Anterior cingulate cortex (tissue), 58 donors: ENCODE results near the gene MBD4.

ENCODE experiments used
- DNase-seq, 58 donors: peaks; one replicate each; lab custom pipeline; 2025; lab: John Stamatoyannopoulos, UW

MBD4 gene

GRCh38 chr3:129467932-129468331 lies 28.2 kb upstream of the MBD4 start:
- no peak for DNase-seq

DNA sequence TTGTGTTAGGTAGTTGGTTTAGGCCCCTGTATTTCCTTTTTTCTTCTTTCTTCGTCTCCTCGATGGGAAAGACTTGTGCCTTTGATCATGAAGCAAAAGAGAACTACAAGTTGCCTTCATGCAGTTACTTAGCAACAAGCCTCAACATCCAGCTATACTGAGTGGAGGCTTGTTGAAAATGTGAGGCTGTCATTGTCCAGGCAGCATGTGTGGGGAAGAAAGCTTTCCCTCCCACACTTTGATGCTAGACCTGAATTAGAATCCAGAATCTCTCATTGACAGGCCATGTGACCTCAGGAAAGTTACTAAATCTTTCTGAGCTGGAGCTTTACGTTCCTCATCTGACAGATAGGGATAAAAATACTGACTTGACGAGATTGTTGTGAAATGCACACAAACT lies 24.0 kb upstream of the MBD4 start:
- peak in 5 of 58 donors; percentile 6 to 46 (median 18) for DNase-seq

DNA sequence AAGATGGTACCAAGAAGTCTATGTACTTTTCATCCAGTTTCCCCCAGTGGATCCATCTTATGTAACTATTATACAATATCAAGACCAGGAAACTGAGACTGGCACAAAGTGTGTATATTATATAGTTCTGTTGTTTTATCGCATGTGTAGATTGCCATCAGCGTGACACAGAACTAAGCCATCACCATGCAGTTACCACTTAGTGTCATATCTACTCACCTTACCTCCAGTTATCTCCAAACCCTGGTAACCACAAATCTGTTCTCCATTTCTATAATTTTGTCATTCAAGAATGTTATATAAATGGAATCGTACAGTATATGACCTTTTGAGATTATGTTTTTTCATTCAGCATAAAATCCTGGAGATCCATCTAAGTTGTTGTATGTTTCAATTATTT lies 23.3 kb upstream of the MBD4 start:
- no peak for DNase-seq

GRCh38 chr3:129462361-129462968 lies 22.7 kb upstream of the MBD4 start:
- no peak for DNase-seq

- DNase-seq: no peak
Observed at GRCh38 chr3:129461461-129462146, 21.9 kb upstream of the MBD4 start.

GRCh38 chr3:129461022-129461421 lies 21.3 kb upstream of the MBD4 start:
- no peak for DNase-seq

DNA sequence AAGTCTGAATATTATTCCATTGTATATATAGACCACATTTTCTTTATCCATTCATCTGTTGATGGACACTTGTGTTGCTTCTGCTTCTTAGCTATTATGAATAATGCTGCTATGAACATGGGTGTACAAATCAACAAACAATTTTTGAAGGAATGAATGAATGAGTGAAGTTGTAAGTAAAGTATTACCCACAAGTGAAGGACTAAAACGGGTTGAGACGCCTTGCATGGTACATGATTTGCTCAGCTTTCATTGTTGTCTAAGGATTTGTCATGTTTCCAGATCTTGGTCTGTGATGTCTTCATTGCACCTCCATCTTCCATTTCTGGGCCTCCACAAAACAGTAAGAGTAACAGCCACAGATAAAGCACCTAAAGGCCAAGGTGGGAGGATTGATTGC lies 20.8 kb upstream of the MBD4 start:
- no peak for DNase-seq

DNA sequence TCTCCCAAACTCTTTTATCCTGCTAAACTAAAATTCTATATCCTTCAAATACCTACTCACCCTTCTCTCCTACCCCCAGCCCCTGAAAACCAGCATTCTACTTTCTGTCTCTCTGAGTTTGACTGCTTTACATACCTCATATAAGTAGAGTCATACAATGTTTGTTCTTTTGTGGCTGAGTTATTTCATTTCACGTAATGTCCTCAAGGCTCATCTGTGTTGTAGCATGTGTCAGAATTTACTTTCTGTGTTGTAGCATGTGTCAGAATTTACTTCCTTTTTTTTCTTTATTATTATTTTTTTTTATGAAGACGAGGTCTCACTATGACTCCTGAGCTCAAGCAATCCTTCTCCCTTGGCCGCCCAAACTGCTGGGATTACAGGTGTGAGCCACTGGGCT lies 20.4 kb upstream of the MBD4 start:
- DNase-seq: no peak

GRCh38 chr3:129453732-129454131 lies 14.0 kb upstream of the MBD4 start:
- DNase-seq: no peak

GRCh38 chr3:129449279-129450115 lies 9.7 kb upstream of the MBD4 start:
- DNase-seq: no peak

DNA sequence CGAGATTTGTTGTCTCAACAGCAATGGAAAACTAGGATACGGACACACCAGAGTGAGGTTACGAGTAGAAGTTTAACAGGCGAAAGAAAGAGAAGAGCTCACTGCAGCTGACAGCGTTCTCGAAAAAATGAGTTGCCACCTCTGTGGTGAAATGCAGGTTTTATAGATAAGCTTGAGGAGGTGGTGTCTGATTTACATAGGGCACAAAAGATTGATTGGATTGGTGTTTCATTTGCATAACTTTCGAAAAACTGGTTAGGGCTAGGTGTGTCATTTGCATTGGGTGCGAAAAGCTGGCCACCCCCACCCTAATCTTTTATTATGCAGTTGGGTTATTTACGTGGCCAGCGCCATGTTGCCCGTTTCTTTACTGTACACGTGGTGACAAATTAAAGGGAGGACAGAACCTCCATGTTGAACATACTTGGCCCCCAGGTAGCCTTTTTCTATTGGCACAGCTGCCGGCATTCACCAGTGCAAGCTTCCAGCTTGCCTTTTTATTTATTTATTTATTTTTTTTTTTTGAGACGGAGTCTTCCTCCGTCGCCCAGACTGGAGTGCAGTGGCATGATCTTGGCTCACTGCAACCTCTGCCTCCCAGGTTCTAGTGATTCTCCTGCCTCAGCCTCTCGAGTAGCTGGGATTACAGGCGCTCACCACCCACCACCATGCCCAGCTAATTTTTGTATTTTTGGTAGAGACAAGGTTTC lies 8.6 kb upstream of the MBD4 start:
- DNase-seq: no peak

GRCh38 chr3:129446926-129447325 lies 7.2 kb upstream of the MBD4 start:
- no peak for DNase-seq

DNA sequence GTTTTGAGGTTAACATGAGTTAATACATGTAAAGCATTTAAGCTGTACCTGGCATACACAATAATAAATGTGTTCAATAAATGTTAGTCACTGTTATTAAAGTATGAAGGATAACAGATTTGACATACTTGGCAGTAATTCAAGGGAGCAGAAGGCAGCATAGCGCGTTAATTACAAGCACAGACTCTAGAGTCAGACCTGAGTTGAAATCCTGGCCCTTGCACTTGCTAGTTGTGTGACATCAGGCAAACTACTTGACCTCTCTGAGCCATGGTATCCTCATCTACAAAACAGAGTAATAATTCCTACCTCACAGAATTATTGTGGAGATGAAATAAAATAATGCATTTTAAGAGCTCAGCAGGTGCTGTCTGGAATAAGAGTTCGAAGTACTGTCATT lies 5.7 kb upstream of the MBD4 start:
- DNase-seq: no peak

GRCh38 chr3:129442947-129443346 lies 3.2 kb upstream of the MBD4 start:
- no peak for DNase-seq

DNA sequence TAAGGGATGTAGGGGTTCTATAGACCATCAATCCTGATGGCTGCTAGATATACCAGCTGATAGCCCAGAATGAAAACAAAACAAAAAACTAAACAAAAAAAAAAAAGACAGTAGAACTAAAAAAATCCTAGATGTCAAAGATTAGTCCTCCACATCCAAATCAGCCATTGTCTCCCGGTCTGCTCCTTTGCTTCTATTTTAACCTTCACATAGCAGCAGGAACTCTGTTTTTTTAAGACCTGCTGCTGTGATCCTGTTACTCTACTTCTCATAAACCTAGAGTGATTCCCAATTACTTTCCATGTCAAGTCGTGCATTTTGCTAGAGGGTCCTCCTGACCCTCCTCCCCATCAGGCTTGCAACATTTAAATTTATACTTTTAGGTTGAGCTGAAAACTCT lies 2.7 kb upstream of the MBD4 start:
- no peak for DNase-seq

DNA sequence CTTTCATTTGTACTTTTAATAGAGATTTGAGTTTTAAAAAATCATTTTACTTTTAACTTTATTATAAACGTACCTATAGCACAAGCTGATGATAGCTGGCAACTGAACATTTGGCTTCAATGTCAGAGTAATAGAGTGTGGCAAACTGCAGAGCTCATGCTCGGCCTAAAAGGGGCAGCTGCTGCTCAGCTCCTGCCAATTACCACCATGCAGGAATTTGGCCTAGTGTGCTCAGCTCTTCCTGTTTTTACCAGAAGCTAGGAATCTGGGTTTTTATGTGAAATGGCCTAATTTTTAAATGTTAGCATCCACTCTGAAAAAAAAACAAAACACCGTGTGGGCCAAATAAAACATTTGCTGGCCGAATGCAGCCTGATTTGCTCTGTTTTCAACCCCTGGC lies 2.0 kb upstream of the MBD4 start:
- DNase-seq: peak in 27 of 58 donors; percentile 4 to 67 (median 26)

GRCh38 chr3:129441215-129441614 lies 1.5 kb upstream of the MBD4 start:
- no peak for DNase-seq

GRCh38 chr3:129440618-129441190 lies 956 bp upstream of the MBD4 start:
- DNase-seq: no peak

DNA sequence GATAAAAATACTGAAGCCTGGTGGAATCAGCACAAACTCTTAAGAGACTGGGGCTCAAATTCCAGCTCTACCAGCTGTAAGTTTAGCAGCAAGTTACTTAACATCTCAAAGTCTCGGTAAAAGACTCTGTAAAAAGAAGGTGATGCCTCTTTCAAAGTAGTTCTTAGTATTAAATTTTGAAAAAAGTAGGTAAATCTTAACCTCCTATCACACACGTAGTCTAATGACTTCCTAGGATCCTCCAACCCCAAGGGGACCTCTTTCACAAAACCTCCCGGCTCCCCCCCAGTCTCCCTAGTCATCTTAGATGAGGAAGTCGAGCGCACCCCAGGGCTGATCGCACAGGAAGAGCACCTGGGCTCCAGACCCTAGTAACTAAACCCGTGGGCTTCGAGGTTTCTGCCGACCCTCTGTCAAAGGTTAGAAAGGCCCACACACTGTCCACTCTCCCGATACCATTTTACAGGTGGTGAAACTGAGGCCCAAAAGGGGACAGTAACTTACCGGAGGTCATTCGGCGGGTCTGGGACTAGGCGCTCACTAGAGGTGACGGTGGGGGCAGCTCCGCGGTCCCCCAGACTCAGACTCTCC lies 427 bp downstream of the MBD4 start:
- peak in 7 of 58 donors; percentile 22 to 70 (median 40) for DNase-seq

- no peak for DNase-seq
Observed at GRCh38 chr3:129435367-129435766, 4.4 kb downstream of the MBD4 start.
